ENCODE measurements around the gene DOCK1.
A peak's percentile ranks its signal among the peaks of the same experiment; 100 is the strongest.
"Not testable (repeated sequence)": the region's sequence is repeated elsewhere in the genome, so short reads cannot be mapped to it uniquely, and the experiment has no call there.

The DOCK1 gene

DNA sequence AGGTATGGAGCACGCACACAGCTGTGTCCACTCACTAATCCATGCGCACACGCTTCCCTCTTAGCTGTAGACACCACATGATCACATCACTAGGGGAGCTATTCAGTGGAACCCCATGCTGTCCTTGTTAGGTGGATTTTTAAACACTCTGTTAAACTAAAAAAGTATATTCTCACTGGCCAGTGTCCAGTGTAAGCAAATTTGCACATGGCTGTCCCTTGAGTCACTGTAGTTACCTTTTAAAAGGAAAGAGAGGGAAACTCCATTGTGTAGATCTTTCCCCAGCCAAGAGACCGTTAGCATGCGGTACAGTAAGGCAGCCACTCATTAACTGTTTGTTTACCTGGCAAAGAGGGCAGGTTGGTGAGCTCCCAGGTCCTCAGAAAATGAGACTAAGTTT, 372.8 kb downstream of the DOCK1 start:
- H3K4me3 Mint-ChIP-seq = no peak overlapping the region
- H3K27me3 Mint-ChIP-seq = no peaks in the 10 kb centered on the region
- no peaks in the 10 kb centered on the region for H3K4me1 Mint-ChIP-seq
- no peak overlapping the region for H3K27ac Mint-ChIP-seq
- no peaks in the 10 kb centered on the region for H3K9me3 Mint-ChIP-seq
- H3K36me3 Mint-ChIP-seq = no peaks in the 10 kb centered on the region

GRCh38 chr10:127279334-127279774, 374.1 kb downstream of the DOCK1 start:
- no peaks in the 10 kb centered on the region for H3K9me3 Mint-ChIP-seq
- H3K27ac Mint-ChIP-seq = no peak overlapping the region
- no peak overlapping the region for H3K4me3 Mint-ChIP-seq
- H3K36me3 Mint-ChIP-seq = no peaks in the 10 kb centered on the region
- no peaks in the 10 kb centered on the region for H3K27me3 Mint-ChIP-seq
- H3K4me1 Mint-ChIP-seq = no peaks in the 10 kb centered on the region

DNA sequence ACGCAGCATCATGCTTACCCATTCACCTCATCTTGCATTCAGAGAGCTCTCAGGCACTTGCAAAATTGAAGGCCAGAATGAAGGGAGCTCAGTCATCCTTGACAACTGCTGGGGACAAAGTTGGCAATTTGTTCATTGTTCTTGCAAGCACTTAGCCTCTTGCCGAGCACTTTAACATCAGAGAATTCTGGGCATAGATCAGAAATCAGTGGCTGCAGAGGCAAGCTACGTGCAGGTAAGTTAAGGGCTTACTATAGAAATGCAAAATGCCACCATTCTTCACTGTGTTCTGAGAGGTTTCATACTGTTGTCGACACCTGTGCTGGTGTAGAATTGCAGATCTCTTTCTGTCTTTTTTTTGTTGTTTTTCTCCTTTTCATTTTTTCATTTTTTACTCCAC, 375.2 kb downstream of the DOCK1 start:
- Mint-ChIP-seq H3K9me3 (no peaks in the 10 kb centered on the region), H3K27ac (no peak overlapping the region), H3K4me3 (no peak overlapping the region), H3K4me1 (no peaks in the 10 kb centered on the region), H3K27me3 (peaks cover 2% of the 10 kb centered on the region), H3K36me3 (no peaks in the 10 kb centered on the region)

DNA sequence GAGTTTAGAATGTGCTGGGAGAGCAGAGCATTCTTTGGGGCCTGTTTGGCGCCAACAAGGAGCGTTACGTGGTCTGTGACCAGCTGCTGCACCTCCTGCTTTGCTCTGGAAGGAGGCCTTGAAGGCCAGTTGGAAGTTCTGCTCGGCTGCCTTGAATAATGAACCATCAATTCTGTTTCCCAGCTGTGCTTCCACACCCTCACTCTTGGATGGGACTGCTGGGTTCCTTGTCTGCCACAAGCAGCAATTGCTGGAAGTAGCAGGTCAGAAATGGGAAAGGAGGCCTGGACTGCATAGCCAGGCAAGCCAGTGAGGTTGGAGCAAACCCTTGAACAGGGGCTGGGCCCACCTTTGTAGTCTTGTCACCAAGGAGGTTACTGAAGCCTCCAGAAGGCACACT, 377.8 kb downstream of the DOCK1 start:
- Mint-ChIP-seq H3K9me3 (peaks cover 7% of the 10 kb centered on the region), H3K27ac (no peak overlapping the region), H3K4me3 (no peak overlapping the region), H3K27me3 (peaks cover 6% of the 10 kb centered on the region), H3K4me1 (no peaks in the 10 kb centered on the region), H3K36me3 (no peaks in the 10 kb centered on the region)

DNA sequence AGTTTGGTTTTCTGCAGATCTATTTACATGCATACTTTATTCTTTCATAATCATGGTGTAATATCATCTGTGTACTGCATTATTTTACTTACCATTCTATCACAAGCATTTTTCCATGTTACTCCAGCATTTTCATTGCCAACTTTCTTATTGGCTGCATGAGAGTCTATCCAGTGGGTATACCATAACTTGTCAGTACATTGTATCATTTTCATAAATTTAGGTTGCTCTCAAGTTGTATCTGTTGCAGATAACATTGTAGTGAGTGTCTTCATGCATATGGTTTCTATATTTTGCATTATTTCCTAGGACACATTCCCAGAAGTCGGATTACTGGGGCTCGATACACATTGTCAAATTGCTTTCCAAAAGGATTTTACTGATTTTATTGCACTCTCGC, 378.3 kb downstream of the DOCK1 start:
- H3K27ac Mint-ChIP-seq = no peak overlapping the region
- no peak overlapping the region for H3K4me3 Mint-ChIP-seq
- H3K27me3 Mint-ChIP-seq = peaks cover 8% of the 10 kb centered on the region
- H3K9me3 Mint-ChIP-seq = peaks cover 10% of the 10 kb centered on the region
- no peaks in the 10 kb centered on the region for H3K4me1 Mint-ChIP-seq
- H3K36me3 Mint-ChIP-seq = no peaks in the 10 kb centered on the region

DNA sequence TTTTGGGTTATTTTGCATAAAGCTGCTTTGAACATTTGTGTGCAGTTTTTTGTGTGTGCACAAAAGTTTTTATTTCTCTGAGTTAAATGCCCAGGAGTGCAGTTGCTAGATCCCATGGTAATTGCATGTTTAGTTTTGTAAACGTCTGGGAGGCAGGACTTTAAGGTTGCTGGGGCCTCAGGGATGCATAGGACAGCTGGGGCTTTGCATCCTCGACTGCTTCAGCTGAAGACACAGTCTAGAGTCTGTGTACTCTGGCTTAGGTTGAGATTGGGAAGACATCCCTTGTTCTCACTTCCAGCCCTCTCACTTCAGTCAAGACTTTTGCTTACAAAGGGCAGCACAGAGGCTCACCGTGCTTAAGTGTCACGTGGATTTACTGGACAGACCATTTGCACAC, 385.6 kb downstream of the DOCK1 start:
- H3K36me3 Mint-ChIP-seq = no peaks in the 10 kb centered on the region
- H3K4me3 Mint-ChIP-seq = no peak overlapping the region
- H3K27ac Mint-ChIP-seq = no peak overlapping the region
- peaks cover 37% of the 10 kb centered on the region for H3K4me1 Mint-ChIP-seq
- H3K9me3 Mint-ChIP-seq = peaks cover 15% of the 10 kb centered on the region
- H3K27me3 Mint-ChIP-seq = peaks cover 18% of the 10 kb centered on the region

DNA sequence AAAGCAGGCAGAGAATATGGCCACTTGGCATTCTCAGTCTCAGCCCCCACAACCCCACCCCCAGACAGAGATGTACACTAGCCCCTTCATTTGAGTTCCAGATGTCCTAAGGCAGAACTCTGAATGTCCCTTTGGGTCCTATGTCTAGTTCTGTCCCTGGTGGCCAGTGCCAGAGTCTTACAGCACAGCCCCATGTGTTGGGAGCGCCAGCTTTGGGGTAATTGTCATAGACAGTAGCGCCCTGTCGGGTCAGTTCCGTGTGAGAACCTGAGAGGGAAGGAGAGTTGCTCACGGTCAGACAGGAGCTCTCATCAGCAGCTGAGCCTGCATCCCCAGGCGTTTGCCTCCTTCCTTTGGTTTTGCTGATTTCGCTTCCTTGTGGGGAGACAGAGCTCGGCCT, 386.1 kb downstream of the DOCK1 start:
- Mint-ChIP-seq H3K4me1 (peaks cover 40% of the 10 kb centered on the region), H3K27me3 (peaks cover 18% of the 10 kb centered on the region), H3K27ac (no peak overlapping the region)

GRCh38 chr10:127292888-127293287, 387.7 kb downstream of the DOCK1 start:
- no peaks in the 10 kb centered on the region for H3K36me3 Mint-ChIP-seq
- H3K4me1 Mint-ChIP-seq = peaks cover 40% of the 10 kb centered on the region
- H3K9me3 Mint-ChIP-seq = peaks cover 9% of the 10 kb centered on the region
- peak overlapping the region; percentile 10 for H3K27ac Mint-ChIP-seq
- H3K27me3 Mint-ChIP-seq = peaks cover 14% of the 10 kb centered on the region
- H3K4me3 Mint-ChIP-seq = no peak overlapping the region

More for the DNA sequence above, 386.1 kb downstream of the DOCK1 start:
- no peak overlapping the region for H3K4me3 Mint-ChIP-seq
- no peaks in the 10 kb centered on the region for H3K36me3 Mint-ChIP-seq
- H3K9me3 Mint-ChIP-seq = peaks cover 15% of the 10 kb centered on the region

GRCh38 chr10:127293640-127294039, 388.4 kb downstream of the DOCK1 start:
- peaks cover 11% of the 10 kb centered on the region for H3K27me3 Mint-ChIP-seq

DNA sequence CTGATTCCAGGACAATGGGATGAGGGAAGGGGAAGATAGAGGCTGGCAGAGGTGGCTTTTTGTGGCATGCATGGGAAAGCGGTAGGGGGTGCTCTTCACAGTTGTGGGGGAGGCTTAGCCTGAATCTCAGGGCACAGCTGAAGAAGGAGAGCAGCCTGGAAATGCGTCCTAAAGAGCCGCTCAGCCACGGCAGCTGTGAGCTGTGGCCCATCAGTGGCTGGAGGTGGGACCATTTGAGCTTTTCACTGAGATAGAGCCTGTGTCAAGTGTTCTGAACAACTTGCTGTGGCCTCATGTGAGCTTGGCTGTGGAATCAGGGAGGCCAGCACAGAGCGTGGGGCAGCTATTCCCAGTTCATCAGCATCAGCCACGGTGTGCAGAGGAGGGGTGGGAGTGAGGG, 391.5 kb downstream of the DOCK1 start:
- Mint-ChIP-seq H3K9me3 (no peaks in the 10 kb centered on the region), H3K27me3 (peaks cover 1% of the 10 kb centered on the region), H3K4me1 (peaks cover 40% of the 10 kb centered on the region), H3K4me3 (no peak overlapping the region), H3K27ac (no peak overlapping the region), H3K36me3 (no peaks in the 10 kb centered on the region)

More at GRCh38 chr10:127293640-127294039, 388.4 kb downstream of the DOCK1 start:
- Mint-ChIP-seq H3K36me3 (no peaks in the 10 kb centered on the region), H3K9me3 (peaks cover 5% of the 10 kb centered on the region), H3K27ac (no peak overlapping the region), H3K4me1 (peaks cover 40% of the 10 kb centered on the region), H3K4me3 (peak overlapping the region; percentile 11)

DNA sequence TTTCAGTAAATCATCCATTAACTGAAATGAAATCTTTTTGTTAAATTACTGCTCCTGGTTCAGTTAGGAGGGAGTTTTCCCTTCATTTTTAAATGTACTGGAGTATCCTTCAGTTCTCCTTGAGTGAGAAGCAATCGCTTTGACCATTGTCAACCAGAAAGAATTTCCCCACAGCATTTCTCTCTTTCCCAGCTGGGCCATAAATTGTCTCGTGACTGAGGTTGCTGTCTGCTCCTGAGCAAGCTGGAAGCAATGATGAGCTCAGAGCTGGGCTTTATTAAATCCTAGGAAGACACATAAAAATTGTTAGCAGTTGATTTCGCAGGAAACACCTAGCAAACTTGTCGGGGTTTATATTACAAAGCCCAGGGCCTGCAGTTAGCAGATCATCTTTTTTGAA, 393.2 kb downstream of the DOCK1 start:
- Mint-ChIP-seq H3K9me3 (no peaks in the 10 kb centered on the region), H3K27me3 (peaks cover 1% of the 10 kb centered on the region), H3K27ac (no peak overlapping the region)

DNA sequence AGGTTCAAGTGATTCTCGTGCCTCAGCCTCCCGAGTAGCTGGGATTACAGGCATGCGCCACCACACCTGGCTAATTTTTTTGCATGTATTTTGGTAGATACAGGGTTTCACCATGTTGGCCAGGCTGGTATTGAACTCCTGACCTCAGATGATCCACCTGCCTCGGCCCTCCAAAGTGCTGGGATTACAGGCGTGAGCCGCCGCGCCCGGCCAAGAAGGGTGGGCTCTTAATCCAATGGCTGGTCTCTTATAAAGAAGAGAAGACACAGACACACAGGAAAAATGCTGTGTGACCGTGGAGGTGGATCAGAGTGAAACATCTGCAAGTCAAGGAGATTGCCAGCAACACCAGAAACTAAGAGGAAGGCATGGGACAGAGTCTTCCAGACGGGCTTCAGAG, 394.0 kb downstream of the DOCK1 start:
- peaks cover 17% of the 10 kb centered on the region for H3K4me1 Mint-ChIP-seq
- not testable (repeated sequence) for H3K27me3 Mint-ChIP-seq, H3K27ac Mint-ChIP-seq, H3K36me3 Mint-ChIP-seq, H3K9me3 Mint-ChIP-seq, H3K4me3 Mint-ChIP-seq

More for the DNA sequence above, 393.2 kb downstream of the DOCK1 start:
- Mint-ChIP-seq H3K36me3 (no peaks in the 10 kb centered on the region), H3K4me1 (peaks cover 25% of the 10 kb centered on the region), H3K4me3 (no peak overlapping the region)

DNA sequence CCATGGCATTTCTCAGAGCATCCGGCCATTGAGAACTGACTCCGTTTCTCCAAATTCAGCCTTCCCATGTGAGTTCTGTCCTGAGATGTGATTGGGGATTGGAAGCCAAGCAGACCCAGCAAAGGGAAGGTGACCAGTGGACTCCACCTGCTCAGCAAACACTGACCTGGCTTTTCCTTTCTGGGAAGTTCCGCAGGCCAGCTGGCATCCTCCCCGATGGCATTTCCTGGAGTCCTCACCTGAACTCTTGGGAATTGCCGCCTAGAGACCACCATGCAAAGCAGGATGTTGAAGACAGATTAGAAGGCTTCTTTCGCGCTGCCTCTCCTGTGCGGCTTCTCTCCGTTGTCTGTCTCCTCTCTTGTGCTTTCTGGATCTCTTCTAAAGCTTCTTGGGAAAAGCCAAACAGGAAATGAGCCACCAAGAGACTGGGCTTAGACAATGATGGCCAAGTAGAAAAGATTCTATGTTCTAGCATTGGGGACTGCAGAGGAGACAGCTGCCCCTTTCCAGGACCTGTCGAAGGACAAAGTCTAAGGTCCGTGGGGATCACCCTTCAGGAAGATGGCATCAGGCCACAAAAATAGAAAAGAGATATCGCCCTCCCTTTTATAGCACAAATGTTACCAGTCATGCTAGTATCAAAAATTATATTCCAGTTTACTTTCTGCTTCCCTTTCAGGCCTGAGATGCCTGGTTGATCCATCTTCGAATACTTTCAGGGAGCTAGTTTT, 394.9 kb downstream of the DOCK1 start:
- Mint-ChIP-seq H3K4me3 (no peak overlapping the region), H3K9me3 (no peaks in the 10 kb centered on the region), H3K4me1 (peaks cover 9% of the 10 kb centered on the region), H3K36me3 (no peaks in the 10 kb centered on the region), H3K27ac (no peak overlapping the region), H3K27me3 (peaks cover 1% of the 10 kb centered on the region)

- Mint-ChIP-seq H3K27me3 (peaks cover 1% of the 10 kb centered on the region), H3K9me3 (no peaks in the 10 kb centered on the region), H3K4me3 (no peak overlapping the region), H3K27ac (peak overlapping the region; percentile 52), H3K36me3 (no peaks in the 10 kb centered on the region), H3K4me1 (peaks cover 2% of the 10 kb centered on the region)
Measured at GRCh38 chr10:127300868-127301321, 395.7 kb downstream of the DOCK1 start.

- no peak overlapping the region for H3K27ac Mint-ChIP-seq
- no peaks in the 10 kb centered on the region for H3K4me1 Mint-ChIP-seq
- no peak overlapping the region for H3K4me3 Mint-ChIP-seq
- H3K36me3 Mint-ChIP-seq = no peaks in the 10 kb centered on the region
- H3K9me3 Mint-ChIP-seq = no peaks in the 10 kb centered on the region
- H3K27me3 Mint-ChIP-seq = peaks cover 1% of the 10 kb centered on the region
Measured at GRCh38 chr10:127302343-127302742, 397.1 kb downstream of the DOCK1 start.

GRCh38 chr10:127303105-127303504, 397.9 kb downstream of the DOCK1 start:
- no peaks in the 10 kb centered on the region for H3K9me3 Mint-ChIP-seq
- H3K27ac Mint-ChIP-seq = no peak overlapping the region
- no peak overlapping the region for H3K4me3 Mint-ChIP-seq
- no peaks in the 10 kb centered on the region for H3K4me1 Mint-ChIP-seq
- H3K36me3 Mint-ChIP-seq = no peaks in the 10 kb centered on the region
- H3K27me3 Mint-ChIP-seq = peaks cover 1% of the 10 kb centered on the region

DNA sequence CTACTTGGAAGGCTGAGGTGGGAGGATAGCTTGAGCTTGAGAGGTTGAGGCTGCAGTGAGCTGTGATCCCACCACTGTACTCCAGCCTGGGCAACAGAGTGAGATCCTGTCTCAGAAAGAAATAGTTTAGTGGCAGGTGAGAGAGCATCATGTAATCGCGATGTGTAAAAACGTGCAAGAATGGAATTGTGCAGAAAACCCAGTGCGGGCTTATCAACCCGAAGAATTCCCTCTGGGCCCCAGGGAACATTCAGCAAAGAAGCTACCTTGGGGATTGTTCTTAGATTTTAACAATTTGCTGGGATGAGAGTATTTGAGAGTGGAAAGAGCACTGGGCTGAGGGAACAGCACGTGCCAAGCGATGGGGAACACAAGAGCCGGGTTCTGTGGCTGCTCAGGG, 398.5 kb downstream of the DOCK1 start:
- no peaks in the 10 kb centered on the region for H3K9me3 Mint-ChIP-seq
- H3K4me1 Mint-ChIP-seq = no peaks in the 10 kb centered on the region
- H3K27ac Mint-ChIP-seq = no peak overlapping the region

More for the DNA sequence above, 398.5 kb downstream of the DOCK1 start:
- Mint-ChIP-seq H3K36me3 (no peaks in the 10 kb centered on the region), H3K27me3 (peaks cover 1% of the 10 kb centered on the region), H3K4me3 (no peak overlapping the region)
